Measurements from ENCODE around the gene PHYHIPL.
"Not testable (repeated sequence)": the region's sequence is repeated elsewhere in the genome, so short reads cannot be mapped to it uniquely, and the experiment has no call there.

The PHYHIPL gene

GRCh38 chr10:59206204-59206720 is 29.8 kb downstream of the PHYHIPL start:
- DNase-seq, result no peak

DNA sequence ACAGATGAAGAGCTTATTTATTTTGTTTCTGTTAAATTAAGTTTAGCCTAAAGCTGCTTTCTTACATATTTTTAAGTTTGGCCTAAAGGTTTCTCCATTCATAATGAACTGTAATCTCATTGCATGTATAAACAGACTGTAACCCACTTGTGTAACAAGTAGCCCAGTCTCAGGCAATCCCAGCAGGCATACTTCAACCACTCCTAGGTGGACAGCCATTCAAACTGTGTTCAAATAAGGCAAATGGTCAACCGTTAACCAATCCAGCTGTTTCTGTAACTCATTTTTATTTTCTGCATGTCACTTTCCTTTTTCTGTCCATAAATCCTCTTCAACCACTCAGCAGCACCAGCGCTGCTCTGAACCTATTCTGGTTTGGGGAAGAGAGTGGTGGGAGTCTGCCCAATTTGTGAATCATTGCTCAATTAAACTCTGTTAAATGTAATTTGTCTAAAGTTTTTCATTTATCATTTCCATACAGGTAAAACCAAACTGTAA is 35.9 kb downstream of the PHYHIPL start:
- no peak for DNase-seq

- no peak for DNase-seq
Observed at GRCh38 chr10:59214160-59214559, 37.7 kb downstream of the PHYHIPL start.

- DNase-seq, result no peak
Observed at GRCh38 chr10:59216178-59216869, 39.9 kb downstream of the PHYHIPL start.

GRCh38 chr10:59222788-59223187 is 46.3 kb downstream of the PHYHIPL start:
- no peak for DNase-seq

- not testable (repeated sequence) for DNase-seq
Observed at GRCh38 chr10:59223597-59223996, 47.2 kb downstream of the PHYHIPL start.

- no peak for DNase-seq
Observed at GRCh38 chr10:59225211-59225610, 48.8 kb downstream of the PHYHIPL start.

DNA sequence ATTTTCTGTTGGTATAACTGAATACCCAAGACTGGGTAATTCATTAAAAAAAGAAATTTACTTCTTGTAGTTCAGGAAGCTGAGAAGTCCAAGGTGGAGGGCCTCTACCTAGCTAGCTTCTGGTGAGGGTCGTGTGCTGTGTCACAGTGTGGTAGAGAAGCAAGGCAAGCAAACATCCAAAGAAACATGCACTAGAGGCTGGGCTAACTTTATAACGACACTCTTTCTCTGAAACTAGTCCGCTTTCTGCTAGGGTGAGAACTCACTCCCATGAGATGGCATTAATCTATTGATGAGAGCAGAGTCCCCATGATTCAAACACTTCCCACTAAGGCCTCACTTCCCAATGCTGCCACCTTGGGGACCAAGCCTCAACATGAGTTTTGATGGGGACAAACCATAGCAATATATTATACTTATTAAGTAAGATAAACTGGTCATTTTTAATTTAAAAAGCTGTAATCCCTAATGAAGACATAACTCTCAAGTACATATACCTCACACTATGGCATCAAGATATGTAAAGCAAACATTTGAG is 50.8 kb downstream of the PHYHIPL start:
- no peak for DNase-seq

- DNase-seq, result no peak
Observed at GRCh38 chr10:59229441-59229840, 53.0 kb downstream of the PHYHIPL start.

DNA sequence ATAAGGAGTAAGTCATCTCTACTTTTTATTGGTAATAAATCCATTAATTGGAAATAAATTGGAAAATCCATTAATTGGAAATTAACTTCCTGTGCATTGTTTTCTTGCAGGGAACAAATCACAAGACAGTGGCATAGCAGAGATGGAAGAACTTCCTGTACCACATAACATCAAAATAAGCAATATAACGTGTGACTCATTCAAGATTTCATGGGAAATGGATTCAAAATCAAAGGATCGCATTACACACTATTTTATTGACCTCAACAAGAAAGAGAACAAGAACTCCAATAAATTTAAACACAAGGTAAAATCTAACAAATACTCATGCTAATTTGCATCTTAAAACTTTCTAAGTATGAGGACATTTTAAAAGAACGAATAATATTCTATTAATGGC is 57.8 kb downstream of the PHYHIPL start:
- DNase-seq, result no peak

DNA sequence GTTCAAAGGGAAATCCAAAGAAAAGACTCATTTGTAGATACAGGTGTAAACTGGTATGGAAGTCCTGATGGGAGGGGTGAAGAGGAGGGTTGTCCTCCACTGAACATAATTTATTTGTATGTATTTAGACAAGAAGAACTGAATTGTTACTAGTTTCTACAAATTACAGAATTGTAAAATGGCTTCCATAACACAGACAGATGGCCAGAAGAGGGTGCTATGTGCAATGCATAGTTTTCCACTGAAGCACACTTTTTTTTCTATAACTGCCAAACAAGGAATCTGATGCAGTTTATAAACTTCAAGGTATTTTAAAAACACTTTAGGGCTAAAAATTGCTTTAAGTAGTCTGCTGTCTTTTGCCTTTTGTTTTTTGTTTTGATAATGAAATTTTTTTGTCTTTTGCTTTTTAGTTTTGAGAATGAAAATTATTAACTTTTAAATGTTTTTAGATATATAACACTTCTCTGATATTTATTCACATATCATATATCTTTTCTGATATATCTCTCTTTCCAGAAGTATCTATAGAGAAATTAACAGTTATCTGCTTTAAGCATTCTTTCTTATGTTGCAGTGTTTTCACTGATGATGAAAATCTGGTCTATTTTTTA is 58.5 kb downstream of the PHYHIPL start:
- peak in 1 of 2 donors; percentile 63 for DNase-seq

- DNase-seq, result no peak
Observed at GRCh38 chr10:59236064-59236697, 59.7 kb downstream of the PHYHIPL start.

- no peak for DNase-seq
Observed at GRCh38 chr10:59237775-59238174, 61.3 kb downstream of the PHYHIPL start.

- DNase-seq, result not testable (repeated sequence)
Observed at GRCh38 chr10:59239108-59239507, 62.7 kb downstream of the PHYHIPL start.

- peak in 1 of 2 donors; percentile 55 for DNase-seq
Observed at GRCh38 chr10:59240582-59241183, 64.2 kb downstream of the PHYHIPL start.

DNA sequence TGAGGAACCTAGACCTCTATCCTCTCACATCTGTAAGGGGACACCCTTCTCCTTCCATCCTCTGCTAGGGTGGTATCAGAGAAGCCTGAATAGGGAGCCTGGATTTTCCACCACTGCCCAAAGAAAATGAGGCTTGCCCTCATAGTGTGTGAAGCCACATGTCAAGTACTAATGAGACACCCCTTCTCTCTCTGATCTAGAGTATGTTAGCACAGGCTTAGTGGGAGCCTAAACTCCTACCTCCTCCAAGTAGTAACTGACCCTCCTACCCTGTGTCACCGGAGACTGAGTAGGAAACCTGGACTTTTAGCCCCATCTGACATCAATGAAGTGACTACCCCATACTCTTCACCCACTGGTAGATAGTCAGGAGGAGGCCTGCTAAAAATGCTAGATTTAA is 65.6 kb downstream of the PHYHIPL start:
- DNase-seq, result no peak

- DNase-seq, result no peak
Observed at GRCh38 chr10:59242991-59243390, 66.5 kb downstream of the PHYHIPL start.

DNA sequence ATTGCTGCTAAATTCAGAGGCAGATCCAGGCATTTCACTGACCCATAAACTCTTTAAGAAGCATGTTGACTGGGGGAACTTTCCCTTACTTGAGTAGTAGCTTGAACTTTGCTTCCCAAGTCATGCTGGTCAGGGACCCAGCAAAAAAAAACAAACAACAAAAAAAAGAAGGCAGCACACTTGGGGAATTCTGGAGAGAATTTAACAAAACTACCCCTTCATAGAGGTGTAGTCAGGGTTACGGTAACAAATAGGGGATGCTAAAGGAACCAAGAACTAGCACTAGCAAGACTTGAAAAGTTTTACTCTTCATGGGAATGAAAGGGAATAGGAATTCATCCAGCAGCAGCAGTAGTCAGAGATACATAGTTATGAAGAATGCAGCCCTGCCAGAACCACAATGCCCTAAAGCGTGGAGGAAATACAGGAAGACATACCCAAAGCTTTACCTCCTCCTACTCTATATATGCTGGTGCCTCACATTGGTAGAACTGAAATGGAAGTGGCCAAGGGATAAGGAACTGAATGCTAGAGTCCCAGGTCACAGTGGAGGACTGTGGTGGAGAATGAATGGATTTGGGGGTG is 67.3 kb downstream of the PHYHIPL start:
- DNase-seq, result no peak

DNA sequence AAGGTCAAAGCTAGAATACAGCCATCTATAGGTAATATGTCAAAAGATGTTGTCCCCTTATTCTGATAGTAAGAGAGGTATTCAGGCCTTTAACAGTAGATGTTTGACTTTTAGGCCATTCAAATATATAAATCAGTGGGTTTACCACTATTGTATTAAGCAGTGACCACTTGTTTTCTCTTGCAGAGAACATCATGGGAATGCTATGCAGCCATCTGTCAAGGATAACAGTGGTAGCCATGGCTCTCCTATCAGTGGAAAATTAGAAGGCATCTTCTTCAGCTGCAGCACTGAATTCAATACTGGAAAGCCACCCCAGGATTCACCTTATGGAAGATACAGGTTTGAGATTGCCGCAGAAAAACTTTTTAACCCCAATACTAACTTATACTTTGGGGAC is 68.4 kb downstream of the PHYHIPL start:
- DNase-seq, result no peak

DNA sequence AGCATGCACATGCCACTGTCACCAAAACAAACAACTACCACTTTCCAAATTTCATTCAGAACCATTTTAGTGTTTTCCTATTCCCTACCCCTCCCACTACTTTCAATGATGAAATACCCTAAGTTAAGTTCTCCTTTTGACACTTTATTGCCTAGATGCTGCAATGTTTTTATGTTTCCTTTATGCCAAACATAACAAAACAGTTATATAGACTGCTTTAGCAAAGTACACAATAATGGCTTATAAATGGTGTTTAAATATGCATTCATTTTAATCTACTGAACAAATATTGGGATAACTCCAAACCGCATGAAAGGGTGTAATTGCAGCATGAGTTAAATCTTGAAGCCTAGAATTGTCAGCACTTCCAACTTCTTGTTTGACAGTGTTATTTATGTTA is 69.2 kb downstream of the PHYHIPL start:
- no peak for DNase-seq

DNA sequence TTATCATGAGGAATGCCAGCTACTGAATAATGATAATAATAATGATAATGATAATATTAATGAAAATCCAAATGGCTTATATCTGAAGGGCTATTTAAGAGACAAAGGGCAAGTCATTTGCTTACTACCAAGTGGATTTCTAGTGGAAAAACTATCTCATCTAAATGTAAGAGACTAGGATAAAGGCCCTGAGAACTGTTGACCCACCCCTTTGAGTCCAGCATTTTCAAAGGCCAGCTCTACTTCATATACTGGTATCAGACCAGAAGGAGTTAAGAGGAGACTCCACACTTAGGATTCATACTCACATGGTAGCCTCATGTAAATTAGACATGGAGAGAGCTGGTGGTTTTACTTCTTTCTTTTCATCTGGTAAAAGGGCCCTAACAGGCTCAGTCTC is 76.0 kb downstream of the PHYHIPL start:
- DNase-seq, result no peak

DNA sequence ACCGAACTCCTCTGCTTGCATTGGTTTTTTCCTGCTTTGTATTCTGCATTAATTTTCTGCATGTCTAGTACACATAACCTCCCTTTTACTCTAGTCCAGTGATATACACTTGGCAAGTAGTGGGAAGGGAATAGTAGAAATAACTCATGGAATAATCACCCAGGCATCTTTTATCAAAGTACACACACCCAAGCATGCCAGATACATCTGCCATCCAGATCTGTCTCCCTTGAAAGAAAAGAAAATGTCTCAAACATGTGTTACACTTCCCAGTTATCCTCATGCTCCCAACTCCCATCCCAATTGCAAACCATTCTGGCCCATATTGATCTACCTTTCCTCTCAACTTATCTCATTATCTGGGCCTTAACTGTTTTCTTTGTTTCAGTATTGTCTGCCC is 79.0 kb downstream of the PHYHIPL start:
- DNase-seq, result no peak

GRCh38 chr10:59257224-59257623 is 80.8 kb downstream of the PHYHIPL start:
- no peak for DNase-seq
